IMR-90 (cell line): ENCODE results near the gene TBCE. TPM values are rescaled to one million over a fixed set of nuclear protein-coding genes. Genes with fewer than 3 reads are reported as not detected.
A peak's percentile ranks its signal among the peaks of the same experiment; 100 is the strongest.

ENCODE experiments used
- ATAC-seq: fragments of 200-7000 bp; cut with Tn5 transposase; 2 replicates; pipeline ENCODE4 v1.9.1; 2020; ENCODE audit warnings: low read depth, mild to moderate bottlenecking, moderate library complexity
- BruUV-seq: library from RNA; stranded (reverse); fragments of 400-500 nt; replicated peaks from 2 replicates; lab custom pipeline; 2021; lab: Mats Ljungman, UMichigan
- CTCF ChIA-PET: fragments of 300-600 bp; formaldehyde crosslinking; extraction: SDS; loops from one replicate; lab custom pipeline; 2021; ENCODE audit warnings: antibody characterized with exemption; lab: Yijun Ruan, JAX
- POLR2A ChIA-PET: fragments of 300-600 bp; sonication (Branson Sonifier 250); formaldehyde crosslinking; loops from one replicate; lab custom pipeline; 2022; ENCODE audit warnings: antibody characterized with exemption; ENCODE audit not compliant: unreplicated experiment; lab: Charles Lee
- DNase-seq: peaks from one replicate; pipeline ENCODE4 v3.0.0; 2013
- H2AFZ ChIP-seq: replicated peaks from 2 replicates; pipeline ENCODE3; 2013; ENCODE audit warnings: low read length, mild to moderate bottlenecking; ENCODE audit not compliant: poor library complexity
- H2AK5ac ChIP-seq: 2 replicates; pipeline ENCODE4 v1.6.1; 2013; ENCODE audit warnings: low read depth, low read length, inconsistent platforms
- H2AK9ac ChIP-seq: replicated peaks from 2 replicates; pipeline ENCODE3; 2013; ENCODE audit warnings: mild to moderate bottlenecking, low read depth, low read length, moderate library complexity; ENCODE audit not compliant: poor library complexity
- H2BK120ac ChIP-seq: 2 replicates; pipeline ENCODE4 v1.6.1; 2013; ENCODE audit warnings: low read depth, low read length, inconsistent platforms
- H2BK15ac ChIP-seq: 3 replicates; pipeline ENCODE4 v1.6.1; 2013; ENCODE audit warnings: low read depth, low read length, inconsistent platforms
- H2BK20ac ChIP-seq: 2 replicates; pipeline ENCODE4 v1.6.1; 2013; ENCODE audit warnings: low read depth, mild to moderate bottlenecking, inconsistent platforms, low read length, moderate library complexity
- H2BK5ac ChIP-seq: 2 replicates; pipeline ENCODE4 v1.6.1; 2013; ENCODE audit warnings: mild to moderate bottlenecking, low read depth, low read length, inconsistent platforms; ENCODE audit not compliant: poor library complexity, severe bottlenecking
- H3K14ac ChIP-seq: replicated peaks from 2 replicates; pipeline ENCODE4 v1.6.1; 2013; ENCODE audit warnings: low read depth, low read length, inconsistent platforms
- H3K18ac ChIP-seq: 2 replicates; pipeline ENCODE4 v1.6.1; 2013; ENCODE audit warnings: low read depth, low read length, control low read depth
- H3K23ac ChIP-seq: 2 replicates; pipeline ENCODE4 v1.6.1; 2013; ENCODE audit warnings: low read depth, low read length, inconsistent platforms
- H3K27ac ChIP-seq: 2 replicates; pipeline ENCODE4 v1.5.1; 2013; ENCODE audit warnings: mild to moderate bottlenecking, control low read depth, low read length; ENCODE audit not compliant: insufficient read depth
- H3K27me3 ChIP-seq: 2 replicates; pipeline ENCODE4 v1.6.1; 2013; ENCODE audit warnings: low read length; ENCODE audit not compliant: control insufficient read depth, insufficient read depth
- H3K36me3 ChIP-seq: 2 replicates; pipeline ENCODE4 v1.6.1; 2013; ENCODE audit warnings: low read length, mixed read lengths; ENCODE audit not compliant: control insufficient read depth, insufficient read depth
- H3K4ac ChIP-seq: 2 replicates; pipeline ENCODE4 v1.6.1; 2013; ENCODE audit warnings: low read depth, low read length, inconsistent platforms
- H3K4me1 ChIP-seq: 2 replicates; pipeline ENCODE4 v1.6.1; 2013; ENCODE audit warnings: low read length, mixed read lengths; ENCODE audit not compliant: control insufficient read depth, insufficient read depth
- H3K4me2 ChIP-seq: 2 replicates; pipeline ENCODE4 v1.6.1; 2013; ENCODE audit warnings: low read depth, mild to moderate bottlenecking, control low read depth, low read length, moderate library complexity
- H3K4me3 ChIP-seq: 2 replicates; pipeline ENCODE4 v1.5.1; 2013; ENCODE audit warnings: low read depth, mild to moderate bottlenecking, control low read depth, low read length, moderate library complexity; ENCODE audit not compliant: insufficient read depth
- H3K56ac ChIP-seq: 2 replicates; pipeline ENCODE4 v1.6.1; 2013; ENCODE audit warnings: low read length, inconsistent platforms; ENCODE audit not compliant: insufficient read depth; ENCODE audit errors: extremely low read depth
- H3K79me1 ChIP-seq, 2 experiments: 2 replicates each; pipeline ENCODE4 v1.6.1; 2013; ENCODE audit warnings: low read length in 2 of 2, inconsistent platforms in 1 of 2, low read depth in 1 of 2
- H3K9ac ChIP-seq: 2 replicates; pipeline ENCODE4 v1.6.1; 2013; ENCODE audit warnings: low read depth, low read length, control low read depth
- H3K9me1 ChIP-seq: 2 replicates; pipeline ENCODE4 v1.6.1; 2013; ENCODE audit warnings: low read length, inconsistent platforms; ENCODE audit not compliant: insufficient read depth
- H3K9me3 ChIP-seq: 2 replicates; pipeline ENCODE4 v1.6.1; 2013; ENCODE audit warnings: low read length; ENCODE audit not compliant: control insufficient read depth, insufficient read depth
- H4K20me1 ChIP-seq: 2 replicates; pipeline ENCODE4 v1.6.1; 2013; ENCODE audit warnings: low read length, inconsistent platforms; ENCODE audit not compliant: insufficient read depth
- H4K5ac ChIP-seq: 2 replicates; pipeline ENCODE4 v1.6.1; 2013; ENCODE audit warnings: mild to moderate bottlenecking, low read depth, low read length, control low read depth
- H4K8ac ChIP-seq, 2 experiments: 2 replicates each; pipeline ENCODE4 v1.6.1; 2013; ENCODE audit warnings: low read depth in 2 of 2, low read length in 2 of 2, control low read depth in 1 of 2, inconsistent platforms in 1 of 2
- H4K91ac ChIP-seq: 2 replicates; pipeline ENCODE4 v1.6.1; 2013; ENCODE audit warnings: low read depth, low read length, inconsistent platforms; ENCODE audit not compliant: insufficient read depth
- CEBPB ChIP-seq: IDR thresholded peaks from 2 replicates; pipeline ENCODE4 v1.6.1; 2012; ENCODE audit warnings: low read depth, low read length, improper control_type of control experiment
- MAFK ChIP-seq: IDR thresholded peaks from 2 replicates; pipeline ENCODE4 v1.6.1; 2012; ENCODE audit warnings: low read depth, low read length, improper control_type of control experiment
- NFE2L2 ChIP-seq: fragments of 150-350 bp; IDR thresholded peaks from 2 replicates; pipeline ENCODE4 v1.6.1; 2016; ENCODE audit warnings: low read depth, mild to moderate bottlenecking, low read length
- WGBS, 2 experiments: methylation state at CpG; one replicate each; pipeline versions ENCODE4 v1.1.5 to v1.1.7; 2013; ENCODE audit warnings: missing lambda C conversion rate in 2 of 2; ENCODE audit not compliant: insufficient read length in 1 of 2; ENCODE audit errors: extremely low coverage in 2 of 2; 5-methylcytosine and 5-hydroxymethylcytosine counted together
- dilution Hi-C: fragments of 300-500 bp; cut with HindIII; formaldehyde crosslinking; loops from one replicate; pipeline ENCODE4 v1.14.3; 2018; ENCODE audit warnings: low sequenced_read_pairs; ENCODE audit not compliant: unreplicated experiment
- in situ Hi-C: fragments of 300-500 bp; cut with MboI; formaldehyde crosslinking; loops from 3 replicates; pipeline ENCODE4 v1.14.3; 2019; ENCODE audit warnings: low sequenced_read_pairs, inconsistent platforms, mixed read lengths
- intact Hi-C: fragments of 100-400 bp; cut with micrococcal nuclease; formaldehyde crosslinking; loops from 2 replicates; pipeline ENCODE4 v1.10.0; 2022
- polyA plus RNA-seq, 3 experiments: library from polyadenylated mRNA; depleted of rRNA; stranded (reverse); fragments of >200 nt; gene quantifications; 2 replicates each; pipeline ENCODE4 v1.2.3, GENCODE V29; 2012; ENCODE audit warnings: low replicate concordance in 1 of 3
- total RNA-seq: library from RNA; depleted of rRNA; stranded (reverse); fragments of >200 nt; gene quantifications from 2 replicates; pipeline ENCODE4 v1.2.3, GENCODE V29; 2012

Gene TBCE
- total and polyA plus RNA-seq, 2 of the 4 experiments (the other 2 are of a cell fraction): 25.3 to 26.7 TPM

DNA sequence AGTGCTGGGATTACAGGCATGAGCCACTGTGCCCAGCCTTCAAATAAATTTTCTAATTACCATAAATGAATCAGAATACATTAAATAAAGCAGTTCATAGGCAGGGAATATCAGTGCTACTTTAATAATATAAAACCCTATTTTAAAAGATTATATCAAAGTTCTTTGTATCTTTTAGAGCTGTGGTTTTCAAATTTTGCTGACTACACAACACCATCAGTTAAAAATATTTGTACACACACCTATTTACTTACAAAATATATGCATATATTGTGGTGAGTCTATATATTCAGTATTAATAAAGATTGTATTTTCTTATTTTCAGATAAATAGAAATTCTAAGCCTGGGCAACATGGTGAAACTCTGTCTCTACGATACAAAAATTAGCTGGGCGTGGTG, 118.3 kb downstream of the TBCE start:
- Histone ChIP-seq H2BK20ac (no peak overlapping the region), H2AK9ac (no peak overlapping the region), H3K18ac (no peak overlapping the region), H3K14ac (no peak overlapping the region), H3K23ac (no peak overlapping the region), H4K91ac (no peak overlapping the region), H3K9me1 (0 out of 2 replicates have a peak, but pooled peaks cover 3% of the 10 kb centered on the region), H2AK5ac (no peak overlapping the region), H3K4me2 (no peak overlapping the region), H3K79me1 (peaks cover 6 to 8% of the 10 kb centered on the region in 2 experiments; a peak in 2 of 4 replicates), H3K56ac (no peak overlapping the region), H4K5ac (no peak overlapping the region), H4K20me1 (no peaks in the 10 kb centered on the region; the same call in 1 of the 2 replicates), H3K4ac (no peak overlapping the region), H3K9me3 (no peaks in the 10 kb centered on the region), H2BK15ac (no peak overlapping the region), H2AFZ (no peak overlapping the region), H3K4me1 (no peaks in the 10 kb centered on the region), H3K27ac (no peak overlapping the region), H3K9ac (no peak overlapping the region), H3K4me3 (no peak overlapping the region), H3K36me3 (peaks cover 17% of the 10 kb centered on the region), H3K27me3 (no peaks in the 10 kb centered on the region), H2BK5ac (no peak overlapping the region), H2BK120ac (no peak overlapping the region), H4K8ac (no peak overlapping the region)
- intact Hi-C loops (no loop called here), in situ Hi-C loops (no loop called here), dilution Hi-C loops (no loop called here)
- ChIA-PET POLR2A (no interaction called here), CTCF (interaction anchor here (0.6 kb wide), 1 partner anchor 379 kb away, joined by 3 read pairs; no protein-coding TSS in a partner anchor)
- BruUV-seq: no TSS peak
- DNase-seq (no peak), ATAC-seq (no peak)
- TF ChIP-seq CEBPB: no peak
- TF ChIP-seq MAFK: 0 out of 2 replicates have a peak, but pooled peaks have one; percentile 4
- no peak for TF ChIP-seq NFE2L2
- WGBS, 2 experiments: no CpG with 5 or more reads among the region's 2 CpGs
